K562 (cell line): ENCODE measurements around the gene MKS1. TPM values are rescaled to one million over a fixed set of nuclear protein-coding genes. Genes with fewer than 3 reads are reported as not detected.

ENCODE experiments used
- ARNT ChIP-seq, 2 experiments: fragments of 450-650 bp; IDR thresholded peaks; 2 replicates each; pipeline ENCODE4 v1.6.1; 2016; ENCODE audit warnings: mild to moderate bottlenecking in 1 of 2
- CEBPG ChIP-seq, 3 experiments: fragments of 200-800 bp in 1 of 3; sonication (Bioruptor generic) in 1 of 3; sonication (generic) in 1 of 3; formaldehyde crosslinking in 1 of 3; IDR thresholded peaks in 2 of 3; conservative IDR thresholded peaks in 1 of 3; 2 replicates each; pipeline versions ENCODE4 v1.6.1 to v1.8.0; 2016 to 2022; ENCODE audit warnings: missing compliant biosample characterization in 2 of 3, missing genetic modification characterization in 2 of 3, mild to moderate bottlenecking in 1 of 3, missing genetic modification reagents in 1 of 3
- CSDE1 ChIP-seq, 2 experiments: fragments of 450-650 bp; IDR thresholded peaks; 2 replicates each; pipeline ENCODE4 v1.6.1; 2016; ENCODE audit warnings: mild to moderate bottlenecking in 1 of 2
- FOXJ2 ChIP-seq: fragments of 200-800 bp; sonication (Bioruptor generic); IDR thresholded peaks from 2 replicates; pipeline ENCODE4 v1.6.1; 2016; ENCODE audit warnings: missing genetic modification characterization, missing compliant biosample characterization
- KAT7 ChIP-seq: sonication (generic); formaldehyde crosslinking; IDR thresholded peaks from 2 replicates; pipeline ENCODE4 v1.8.0; 2022; ENCODE audit warnings: missing genetic modification reagents, mild to moderate bottlenecking, borderline replicate concordance
- KLF16 ChIP-seq: IDR thresholded peaks from 2 replicates; pipeline ENCODE4 v1.6.1; 2016; ENCODE audit warnings: antibody characterized with exemption
- MIER1 ChIP-seq: fragments of 450-650 bp; IDR thresholded peaks from 2 replicates; pipeline ENCODE4 v1.6.1; 2016; ENCODE audit warnings: antibody characterized with exemption, mild to moderate bottlenecking, low read depth
- POLR2AphosphoS2 ChIP-seq: IDR thresholded peaks from 2 replicates; pipeline ENCODE4 v1.6.1; 2012; ENCODE audit warnings: low read length, improper control_type of control experiment
- PRPF4 ChIP-seq: fragments of 200-400 bp; formaldehyde crosslinking; IDR thresholded peaks from one replicate; pipeline ENCODE4 v1.6.1; 2017; ENCODE audit warnings: low read length, low read depth, mild to moderate bottlenecking; ENCODE audit not compliant: insufficient read depth, poor library complexity, severe bottlenecking
- RBFOX2 ChIP-seq: fragments of 200-400 bp; formaldehyde crosslinking; IDR thresholded peaks from 2 replicates; pipeline ENCODE4 v1.6.1; 2017; ENCODE audit warnings: low read depth, mild to moderate bottlenecking, low read length, moderate library complexity
- RBM22 ChIP-seq: fragments of 200-400 bp; formaldehyde crosslinking; IDR thresholded peaks from 2 replicates; pipeline ENCODE4 v1.6.1; 2018; ENCODE audit warnings: low read length, low read depth; ENCODE audit not compliant: poor library complexity, severe bottlenecking
- RUNX1 ChIP-seq: sonication (generic); IDR thresholded peaks from 2 replicates; pipeline ENCODE4 v1.6.1; 2016; ENCODE audit warnings: antibody characterized with exemption, low read depth
- TOE1 ChIP-seq, 2 experiments: fragments of 450-650 bp in 1 of 2; sonication (generic) in 1 of 2; formaldehyde crosslinking in 1 of 2; IDR thresholded peaks; 2 replicates each; pipeline versions ENCODE4 v1.7.1 to v1.8.0; 2016 to 2022; ENCODE audit warnings: borderline replicate concordance in 2 of 2, mild to moderate bottlenecking in 2 of 2, antibody characterized with exemption in 1 of 2, inconsistent platforms in 1 of 2, low read depth in 1 of 2, missing genetic modification reagents in 1 of 2, moderate library complexity in 1 of 2
- ZNF184 ChIP-seq: sonication (generic); formaldehyde crosslinking; IDR thresholded peaks from 2 replicates; pipeline ENCODE4 v1.5.0; 2020; ENCODE audit warnings: missing genetic modification reagents
- ZNF408 ChIP-seq: fragments of 250-450 bp; sonication (Bioruptor Pico); IDR thresholded peaks from 2 replicates; pipeline ENCODE4 v1.4.0; 2020; ENCODE audit warnings: low read depth, mild to moderate bottlenecking, moderate library complexity
- polyA plus RNA-seq, 8 experiments: library from polyadenylated mRNA; depleted of rRNA in 4 of 8; stranded (reverse) in 5 of 8; unstranded in 3 of 8; fragments of >200 nt; fragmentation: Nextera tagmentation in 2 of 8; fragmentation: Illumina TruSeq in 1 of 8; extraction: Ambion mirVana in 2 of 8; extraction: Trizol in 1 of 8; gene quantifications; 2 replicates each; pipeline versions ENCODE4 v1.2.1 to v1.2.3, GENCODE V29; 2011 to 2014; ENCODE audit warnings: inconsistent platforms in 1 of 8, missing spikeins in 1 of 8
- total RNA-seq, 7 experiments: library from RNA; depleted of rRNA in 6 of 7; stranded (reverse); fragments of >200 nt in 6 of 7; fragmentation: Illumina TruSeq in 2 of 7; extraction: Trizol in 2 of 7; gene quantifications; 2 replicates each; pipeline versions ENCODE4 v1.2.1 to v1.2.3, GENCODE V29; 2011 to 2021; ENCODE audit warnings: low replicate concordance in 1 of 7
- TF ChIP-seq, protein P1 (sequence below): fragments of 450-650 bp; conservative IDR thresholded peaks from 2 replicates; pipeline ENCODE4 v1.6.1; 2016; ENCODE audit warnings: missing genetic modification characterization, low read depth, mild to moderate bottlenecking, control low read depth, missing compliant biosample characterization
- TF ChIP-seq, protein P2 (sequence below): fragments of 250-450 bp; sonication (Bioruptor Pico); IDR thresholded peaks from 2 replicates; pipeline ENCODE4 v1.8.0; 2022; ENCODE audit warnings: moderate library complexity, mild to moderate bottlenecking, inconsistent platforms
- TF ChIP-seq, protein P3 (sequence below): fragments of 450-650 bp; IDR thresholded peaks from 2 replicates; pipeline ENCODE4 v1.6.1; 2016; ENCODE audit warnings: mild to moderate bottlenecking
- TF ChIP-seq, protein P4 (sequence below): fragments of 200-800 bp; sonication (Bioruptor generic); IDR thresholded peaks from 2 replicates; pipeline ENCODE4 v1.6.1; 2017; ENCODE audit warnings: missing genetic modification characterization, missing compliant biosample characterization

MKS1 gene
- total and polyA plus RNA-seq, 9 of the 15 experiments (the other 6 are each of a cell fraction or from before 2014, with no cell fraction given), result 16.3 to 31.0 (median 25.9) TPM

DNA sequence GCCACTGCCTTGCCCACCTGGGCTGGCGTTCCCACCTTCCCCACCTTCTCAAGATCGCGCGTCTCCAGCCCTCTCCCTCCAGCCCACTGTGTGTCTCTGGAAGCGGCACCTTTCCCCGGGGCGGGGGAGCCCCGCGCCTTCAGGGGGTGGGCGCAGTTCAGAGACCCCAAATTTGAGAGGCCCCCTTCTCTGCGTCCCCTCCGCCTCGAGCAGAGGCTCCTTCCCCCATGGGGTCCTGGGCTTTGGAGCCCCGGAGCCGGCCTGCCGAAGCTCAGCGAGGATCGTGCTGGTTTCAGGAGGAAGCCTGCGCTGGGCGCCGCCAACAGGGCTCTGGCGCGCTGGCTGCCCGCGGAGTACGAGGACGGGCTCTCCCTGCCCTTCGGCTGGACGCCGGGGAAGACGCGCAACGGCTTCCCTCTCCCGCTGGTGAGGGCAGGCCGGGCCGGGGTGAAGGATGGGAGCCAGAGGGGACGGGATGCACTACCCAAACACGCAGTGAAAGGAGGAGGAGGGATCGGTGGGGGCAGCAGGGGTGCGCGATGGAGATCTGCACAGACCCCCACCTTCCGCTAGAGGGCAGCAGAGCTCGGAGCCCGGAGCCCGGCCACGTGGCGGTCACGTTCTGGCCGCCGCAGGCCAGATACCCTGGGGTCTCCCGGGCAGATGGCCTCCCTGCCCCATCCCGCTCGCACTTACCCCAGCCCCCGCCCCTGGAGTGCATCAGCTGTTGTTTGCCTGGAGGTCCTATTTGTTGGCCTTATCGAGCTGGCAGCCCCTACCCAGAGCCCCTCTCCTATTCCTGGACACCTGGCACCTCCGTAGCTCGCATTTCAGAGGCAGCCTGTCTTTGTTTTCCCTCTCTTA lies 30.4 kb upstream of the MKS1 start (continued):
- TF ChIP-seq CEBPG (CRISPR knock-in tag; IDR thresholded peaks at IDR 0.05) (no peak), CEBPG (tag; conservative IDR thresholded peaks at IDR 0.05 in 1 of 2, IDR thresholded peaks at IDR 0.05 in 1 of 2) (no peak), RBM22 (no peak), POLR2AphosphoS2 (no peak), KAT7 (CRISPR knock-in tag) (peak; percentile 75; the same call in 1 of the 2 replicates), PRPF4 (no peak), KLF16 (0 out of 2 replicates have a peak, but pooled peaks have one; percentile 59), ZNF184 (CRISPR knock-in tag) (no peak), FOXJ2 (tag) (no peak), TOE1 (IDR thresholded peaks at IDR 0.05; ENCODE audit: borderline replicate concordance) (peak; percentile 58; the same call in 1 of the 2 replicates), TOE1 (CRISPR knock-in tag; IDR thresholded peaks at IDR 0.05; ENCODE audit: borderline replicate concordance, low read depth) (no peak), MIER1 (no peak), CSDE1 (IDR thresholded peaks at IDR 0.05) (no peak), ZNF408 (CRISPR knock-in tag) (no peak), ARNT (IDR thresholded peaks at IDR 0.05) (no peak), RUNX1 (no peak), RBFOX2 (peak; percentile 67)
- TF ChIP-seq, protein P1, sequence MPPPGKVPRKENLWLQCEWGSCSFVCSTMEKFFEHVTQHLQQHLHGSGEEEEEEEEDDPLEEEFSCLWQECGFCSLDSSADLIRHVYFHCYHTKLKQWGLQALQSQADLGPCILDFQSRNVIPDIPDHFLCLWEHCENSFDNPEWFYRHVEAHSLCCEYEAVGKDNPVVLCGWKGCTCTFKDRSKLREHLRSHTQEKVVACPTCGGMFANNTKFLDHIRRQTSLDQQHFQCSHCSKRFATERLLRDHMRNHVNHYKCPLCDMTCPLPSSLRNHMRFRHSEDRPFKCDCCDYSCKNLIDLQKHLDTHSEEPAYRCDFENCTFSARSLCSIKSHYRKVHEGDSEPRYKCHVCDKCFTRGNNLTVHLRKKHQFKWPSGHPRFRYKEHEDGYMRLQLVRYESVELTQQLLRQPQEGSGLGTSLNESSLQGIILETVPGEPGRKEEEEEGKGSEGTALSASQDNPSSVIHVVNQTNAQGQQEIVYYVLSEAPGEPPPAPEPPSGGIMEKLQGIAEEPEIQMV (tag), result no peak
- TF ChIP-seq, protein P2, sequence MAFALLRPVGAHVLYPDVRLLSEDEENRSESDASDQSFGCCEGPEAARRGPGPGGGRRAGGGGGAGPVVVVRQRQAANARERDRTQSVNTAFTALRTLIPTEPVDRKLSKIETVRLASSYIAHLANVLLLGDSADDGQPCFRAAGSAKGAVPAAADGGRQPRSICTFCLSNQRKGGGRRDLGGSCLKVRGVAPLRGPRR (CRISPR knock-in tag), result no peak
- TF ChIP-seq, protein P3, sequence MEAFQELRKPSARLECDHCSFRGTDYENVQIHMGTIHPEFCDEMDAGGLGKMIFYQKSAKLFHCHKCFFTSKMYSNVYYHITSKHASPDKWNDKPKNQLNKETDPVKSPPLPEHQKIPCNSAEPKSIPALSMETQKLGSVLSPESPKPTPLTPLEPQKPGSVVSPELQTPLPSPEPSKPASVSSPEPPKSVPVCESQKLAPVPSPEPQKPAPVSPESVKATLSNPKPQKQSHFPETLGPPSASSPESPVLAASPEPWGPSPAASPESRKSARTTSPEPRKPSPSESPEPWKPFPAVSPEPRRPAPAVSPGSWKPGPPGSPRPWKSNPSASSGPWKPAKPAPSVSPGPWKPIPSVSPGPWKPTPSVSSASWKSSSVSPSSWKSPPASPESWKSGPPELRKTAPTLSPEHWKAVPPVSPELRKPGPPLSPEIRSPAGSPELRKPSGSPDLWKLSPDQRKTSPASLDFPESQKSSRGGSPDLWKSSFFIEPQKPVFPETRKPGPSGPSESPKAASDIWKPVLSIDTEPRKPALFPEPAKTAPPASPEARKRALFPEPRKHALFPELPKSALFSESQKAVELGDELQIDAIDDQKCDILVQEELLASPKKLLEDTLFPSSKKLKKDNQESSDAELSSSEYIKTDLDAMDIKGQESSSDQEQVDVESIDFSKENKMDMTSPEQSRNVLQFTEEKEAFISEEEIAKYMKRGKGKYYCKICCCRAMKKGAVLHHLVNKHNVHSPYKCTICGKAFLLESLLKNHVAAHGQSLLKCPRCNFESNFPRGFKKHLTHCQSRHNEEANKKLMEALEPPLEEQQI, result no peak
- TF ChIP-seq, protein P4, sequence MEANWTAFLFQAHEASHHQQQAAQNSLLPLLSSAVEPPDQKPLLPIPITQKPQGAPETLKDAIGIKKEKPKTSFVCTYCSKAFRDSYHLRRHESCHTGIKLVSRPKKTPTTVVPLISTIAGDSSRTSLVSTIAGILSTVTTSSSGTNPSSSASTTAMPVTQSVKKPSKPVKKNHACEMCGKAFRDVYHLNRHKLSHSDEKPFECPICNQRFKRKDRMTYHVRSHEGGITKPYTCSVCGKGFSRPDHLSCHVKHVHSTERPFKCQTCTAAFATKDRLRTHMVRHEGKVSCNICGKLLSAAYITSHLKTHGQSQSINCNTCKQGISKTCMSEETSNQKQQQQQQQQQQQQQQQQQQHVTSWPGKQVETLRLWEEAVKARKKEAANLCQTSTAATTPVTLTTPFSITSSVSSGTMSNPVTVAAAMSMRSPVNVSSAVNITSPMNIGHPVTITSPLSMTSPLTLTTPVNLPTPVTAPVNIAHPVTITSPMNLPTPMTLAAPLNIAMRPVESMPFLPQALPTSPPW, result peak; percentile 81
